ENCODE results near the gene SRSF1. TPM values are rescaled to one million over a fixed set of nuclear protein-coding genes. Genes with fewer than 3 reads are reported as not detected.
"Not testable (repeated sequence)": the region's sequence is repeated elsewhere in the genome, so short reads cannot be mapped to it uniquely, and the experiment has no call there.

The SRSF1 gene
- total RNA-seq, 1 experiment from 2014 or later = 336 TPM

GRCh38 chr17:57990037-57990436 lies 17.0 kb downstream of the SRSF1 start:
- no peak for DNase-seq (ENCODE audit: low read depth)

DNA sequence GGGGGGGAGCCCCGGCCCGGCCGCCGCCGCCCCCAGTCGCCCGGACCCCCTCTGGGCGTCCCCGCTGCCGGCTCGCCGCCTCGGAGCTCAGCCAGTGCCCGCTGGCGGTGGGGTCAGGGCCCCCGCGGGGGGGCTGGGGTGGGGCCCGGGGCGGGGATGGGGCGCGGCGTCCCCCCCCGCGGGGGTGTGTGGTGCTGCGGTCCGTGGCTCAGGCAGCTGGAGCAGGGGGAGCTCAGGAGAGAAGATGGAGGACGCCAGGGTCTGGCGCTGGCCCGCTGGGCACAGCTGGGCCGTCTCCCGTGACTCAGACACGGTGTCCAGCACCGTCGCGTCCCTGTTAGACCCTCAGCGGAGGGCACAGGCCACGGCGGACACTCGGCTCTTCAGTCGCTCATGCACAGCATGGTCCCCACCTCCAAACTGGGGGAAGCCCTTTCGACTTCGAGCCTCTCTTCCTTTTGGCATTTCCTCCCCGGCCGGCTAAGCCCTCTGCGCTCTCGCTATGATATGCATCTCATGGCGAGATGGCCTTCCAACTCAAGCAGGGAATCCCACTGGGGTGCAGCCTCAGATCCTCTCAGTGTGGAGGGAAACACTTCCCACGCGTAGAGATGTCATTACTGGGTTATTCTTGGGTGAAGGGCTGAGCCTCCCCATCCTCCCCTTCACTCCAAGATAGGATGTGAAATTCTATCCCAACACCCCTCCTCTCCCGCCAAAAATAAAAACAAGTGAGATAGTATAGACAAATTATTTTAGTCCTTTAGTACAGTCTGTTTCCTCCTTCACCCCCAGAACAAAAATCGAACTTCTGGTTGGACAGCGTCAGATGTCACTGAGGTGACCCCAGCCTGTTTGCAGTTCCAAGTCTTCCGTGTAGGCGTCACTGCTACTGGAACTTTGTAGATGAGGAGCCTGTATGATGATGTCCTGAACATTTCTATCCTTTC lies 18.5 kb downstream of the SRSF1 start:
- DNase-seq (ENCODE audit: low read depth) = peak; percentile 67

- peak; percentile 67 for DNase-seq (ENCODE audit: low read depth)
These were observed 19.3 kb downstream of the SRSF1 start, which contains the start of gene VEZF1 for GRCh38 chr17:57987581-57988300. Gene VEZF1, minus strand, starts transcription at chr17:57988254. Its CDS starts 143 bp downstream, at chr17:57988111.

GRCh38 chr17:57986841-57987580 lies 20.0 kb downstream of the SRSF1 start:
- peak; percentile 77 for DNase-seq (ENCODE audit: low read depth)

DNA sequence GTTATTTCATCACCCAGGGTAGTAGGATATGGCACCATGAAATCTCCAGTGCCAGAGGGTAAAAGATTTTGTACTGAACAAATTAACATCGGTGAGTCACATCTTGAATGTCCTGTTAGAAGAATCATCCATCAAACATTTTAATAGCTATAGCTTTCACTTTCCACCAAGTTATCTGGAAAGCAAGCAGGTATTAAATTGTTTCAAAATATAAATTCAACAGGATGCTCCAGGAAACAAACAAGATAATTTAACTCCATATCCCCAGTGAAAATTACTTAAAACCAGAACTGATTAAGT lies 21.4 kb downstream of the SRSF1 start:
- peak; percentile 90 for DNase-seq (ENCODE audit: low read depth)

- peak; percentile 25 for DNase-seq (ENCODE audit: low read depth)
These were observed 21.9 kb downstream of the SRSF1 start for GRCh38 chr17:57984936-57985674.

DNA sequence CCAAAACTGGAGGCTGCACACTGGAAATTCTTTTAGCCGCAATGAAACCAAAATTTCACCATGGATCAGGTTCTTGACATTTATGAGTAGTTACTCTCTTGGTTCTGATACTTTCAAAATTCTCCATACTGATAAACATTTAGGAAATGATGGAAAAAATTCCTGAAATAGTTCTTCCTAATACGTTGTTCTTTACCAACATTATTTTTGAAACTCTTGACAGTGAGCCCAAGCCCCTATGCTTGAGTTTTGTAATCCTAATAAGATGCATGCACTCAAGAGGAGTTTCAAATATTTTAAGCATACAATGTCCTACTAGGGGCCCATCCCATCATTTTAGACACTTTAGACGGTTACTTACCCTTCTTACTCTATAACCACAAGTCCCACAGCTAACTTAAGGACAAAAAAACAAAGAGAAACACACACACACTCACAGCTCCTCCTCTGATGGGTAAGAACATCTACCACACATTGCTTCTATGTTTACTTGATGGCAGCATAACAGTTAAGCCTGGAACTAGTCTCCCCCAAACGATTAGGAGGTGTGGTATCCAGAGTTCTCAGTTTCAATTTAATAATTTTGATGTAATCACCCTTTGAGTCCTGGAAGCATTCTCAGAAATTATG lies 22.7 kb downstream of the SRSF1 start:
- DNase-seq (ENCODE audit: low read depth) = no peak

GRCh38 chr17:57983446-57983845 lies 23.6 kb downstream of the SRSF1 start:
- DNase-seq (ENCODE audit: low read depth) = no peak

DNA sequence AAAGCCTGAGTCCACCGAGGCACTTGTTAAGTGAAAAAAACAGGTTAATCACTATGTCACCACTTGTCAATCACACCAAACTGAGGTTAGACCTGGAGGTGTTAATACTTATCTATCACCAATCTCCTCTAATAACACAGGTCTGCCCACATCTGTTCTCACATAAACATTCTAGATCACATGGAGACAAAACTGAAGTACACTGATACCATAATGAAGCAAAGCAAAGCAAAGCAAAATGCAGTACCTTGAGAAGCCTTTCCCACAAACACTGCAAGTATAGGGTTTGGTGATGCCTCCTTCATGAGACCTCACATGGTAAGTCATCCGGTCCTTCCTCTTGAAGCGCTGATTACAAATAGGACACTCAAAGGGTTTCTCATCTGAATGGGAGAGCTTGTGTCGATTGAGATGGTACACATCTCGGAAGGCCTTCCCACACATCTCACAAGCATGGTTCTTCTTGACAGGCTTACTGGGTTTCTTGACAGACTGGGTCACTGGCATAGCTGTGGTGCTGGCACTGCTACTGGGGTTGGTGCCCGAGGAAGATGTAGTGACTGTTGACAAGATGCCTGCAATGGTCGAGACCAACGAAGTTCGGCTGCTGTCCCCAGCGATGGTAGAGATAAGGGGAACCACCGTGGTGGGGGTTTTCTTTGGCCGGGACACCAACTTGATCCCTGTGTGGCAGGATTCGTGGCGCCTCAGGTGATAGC lies 24.4 kb downstream of the SRSF1 start:
- no peak for DNase-seq (ENCODE audit: low read depth)

GRCh38 chr17:57980522-57980921 lies 26.5 kb downstream of the SRSF1 start:
- no peak for DNase-seq (ENCODE audit: low read depth)

DNA sequence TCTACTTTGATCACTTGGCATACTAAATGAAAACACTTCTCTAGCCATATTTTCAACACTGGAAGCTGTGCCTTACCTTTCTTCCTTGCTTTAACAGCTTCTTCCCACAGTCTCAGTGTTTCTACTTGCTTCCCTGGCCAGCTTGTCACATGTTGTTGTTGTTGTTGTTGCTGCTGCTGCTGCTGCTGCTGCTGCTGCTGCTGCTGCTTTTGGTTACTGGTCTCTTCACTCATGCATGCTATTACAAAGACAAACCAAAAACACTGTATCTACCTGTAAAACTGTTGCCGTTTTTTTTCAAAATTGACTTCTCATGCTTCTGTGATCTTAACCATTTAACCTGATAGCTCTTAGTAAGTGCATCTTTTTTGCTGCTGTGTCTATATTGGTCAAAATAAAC lies 28.0 kb downstream of the SRSF1 start:
- DNase-seq (ENCODE audit: low read depth) = no peak

GRCh38 chr17:57976594-57976993 lies 30.5 kb downstream of the SRSF1 start:
- DNase-seq (ENCODE audit: low read depth) = no peak

GRCh38 chr17:57975044-57975443 lies 32.0 kb downstream of the SRSF1 start:
- no peak for DNase-seq (ENCODE audit: low read depth)

GRCh38 chr17:57974053-57974824 lies 32.8 kb downstream of the SRSF1 start:
- DNase-seq (ENCODE audit: low read depth) = not testable (repeated sequence)

- DNase-seq (ENCODE audit: low read depth) = no peak
These were observed 34.9 kb downstream of the SRSF1 start for GRCh38 chr17:57972151-57972550.

DNA sequence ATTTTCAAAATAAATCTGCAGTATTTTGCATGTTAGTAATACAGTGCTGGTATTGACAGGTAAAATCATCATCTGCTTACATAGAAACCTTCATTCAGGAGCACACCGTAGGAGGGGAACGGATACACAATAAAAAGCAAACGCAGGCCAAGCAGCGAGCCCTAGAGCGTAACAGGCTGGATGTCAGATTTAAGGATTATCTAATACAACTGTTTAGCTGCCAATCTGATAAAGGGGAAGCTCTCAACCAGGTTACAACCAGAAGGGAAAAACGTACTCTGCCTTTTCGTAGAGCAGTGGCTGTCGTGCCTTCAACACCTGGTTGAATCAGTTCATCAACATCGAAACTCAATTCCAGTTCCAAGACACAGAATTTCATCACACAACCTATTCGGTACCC lies 35.5 kb downstream of the SRSF1 start:
- DNase-seq (ENCODE audit: low read depth) = no peak

DNA sequence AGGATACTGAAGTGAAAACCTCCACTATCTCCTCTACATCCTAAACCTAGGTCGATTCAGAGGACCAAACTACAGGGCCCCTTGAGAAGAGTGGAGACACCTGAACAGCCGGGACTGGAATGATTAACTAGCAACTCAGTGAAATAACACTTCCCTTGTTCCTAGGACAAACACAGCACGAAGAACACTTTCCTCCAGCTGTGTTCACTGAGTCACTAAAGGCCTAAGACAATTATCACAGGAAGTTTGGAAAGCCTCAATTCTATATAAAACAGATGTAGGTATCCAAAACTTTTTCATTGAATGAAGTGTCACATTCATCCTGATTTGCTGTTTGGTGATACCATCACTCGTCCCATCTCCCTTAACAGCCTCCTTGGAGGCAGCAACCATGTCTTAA lies 36.3 kb downstream of the SRSF1 start:
- no peak for DNase-seq (ENCODE audit: low read depth)

GRCh38 chr17:57968456-57968855 lies 38.6 kb downstream of the SRSF1 start:
- no peak for DNase-seq (ENCODE audit: low read depth)

GRCh38 chr17:57966875-57967274 lies 40.2 kb downstream of the SRSF1 start:
- DNase-seq (ENCODE audit: low read depth) = no peak

DNA sequence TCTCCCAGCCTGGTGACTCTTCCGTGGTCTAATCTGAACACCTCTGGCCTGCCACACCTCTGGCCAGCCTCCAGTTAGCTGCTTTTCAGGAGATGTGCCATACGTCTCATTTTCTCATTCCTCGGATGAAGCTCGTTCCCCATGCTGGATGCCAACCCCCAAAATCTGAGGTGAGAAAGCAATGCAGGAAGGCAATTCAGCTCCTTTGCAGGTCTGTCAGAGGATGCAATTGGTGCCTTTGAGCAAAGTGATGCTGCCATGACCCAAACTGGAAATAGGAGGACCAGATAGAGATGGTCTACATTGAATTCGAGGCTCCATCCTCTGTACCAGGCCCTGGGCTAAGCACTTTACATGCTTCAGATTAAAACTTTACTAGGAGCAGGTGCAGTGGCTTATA lies 40.8 kb downstream of the SRSF1 start:
- no peak for DNase-seq (ENCODE audit: low read depth)

All from M059J (cell line).